Stomach smooth muscle (tissue), 2 donors: Measurements from ENCODE around the gene MGAT4C.
"Not testable (repeated sequence)": the region's sequence is repeated elsewhere in the genome, so short reads cannot be mapped to it uniquely, and the experiment has no call there.

Experiments used
- H3K27ac ChIP-seq: one replicate; pipeline ENCODE4 v1.7.0; 2013; ENCODE audit warnings: mild to moderate bottlenecking, low read length, inconsistent platforms
- H3K27me3 ChIP-seq, 2 donors: one replicate each; pipeline ENCODE4 v1.7.0; 2013; ENCODE audit warnings: low read length in 2 of 2; ENCODE audit not compliant: insufficient read depth in 2 of 2, control insufficient read depth in 1 of 2
- H3K36me3 ChIP-seq, 2 donors: one replicate each; pipeline ENCODE4 v1.7.0; 2013; ENCODE audit warnings: low read length in 2 of 2; ENCODE audit not compliant: control insufficient read depth in 2 of 2, insufficient read depth in 2 of 2
- H3K4me1 ChIP-seq: one replicate; pipeline ENCODE4 v1.7.0; 2013; ENCODE audit warnings: low read length; ENCODE audit not compliant: control insufficient read depth, insufficient read depth
- H3K4me3 ChIP-seq, 2 donors: one replicate each; pipeline ENCODE4 v1.7.0; 2013; ENCODE audit warnings: low read length in 2 of 2
- H3K9ac ChIP-seq, 2 donors: one replicate each; pipeline ENCODE4 v1.7.0; 2013; ENCODE audit warnings: low read length in 2 of 2, mild to moderate bottlenecking in 1 of 2
- H3K9me3 ChIP-seq, 2 donors: one replicate each; pipeline ENCODE4 v1.7.0; 2013; ENCODE audit warnings: low read length in 2 of 2; ENCODE audit not compliant: control insufficient read depth in 2 of 2
- donor health status: healthy.
- donor health status: Pancreatic carcinoma.

The MGAT4C gene

DNA sequence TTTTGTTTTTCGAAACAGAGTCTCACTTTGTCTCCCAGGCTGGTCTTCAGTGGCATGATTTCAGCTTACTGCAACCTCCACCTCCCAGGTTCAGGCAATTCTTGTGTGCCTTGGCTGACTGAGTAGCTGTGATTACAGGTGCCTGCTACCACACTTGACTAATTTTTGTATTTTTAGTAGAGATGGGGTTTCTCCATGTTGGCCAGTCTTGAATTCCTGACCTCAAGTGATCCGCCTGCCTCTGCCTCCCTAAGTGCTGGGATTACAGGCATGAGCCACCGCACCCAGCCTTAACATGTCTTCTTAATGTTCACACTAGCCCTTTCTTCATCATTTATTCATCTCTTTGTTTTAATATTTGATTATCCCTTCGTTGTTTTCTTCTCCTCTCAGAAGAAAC lies 197.1 kb downstream of the MGAT4C start:
- H3K4me3 ChIP-seq, H3K9me3 ChIP-seq, H3K4me1 ChIP-seq, H3K36me3 ChIP-seq, H3K9ac ChIP-seq, H3K27ac ChIP-seq, H3K27me3 ChIP-seq: not testable (repeated sequence)

- Histone ChIP-seq H3K36me3 (no peaks in the 10 kb centered on the region), H3K4me1 (no peaks in the 10 kb centered on the region), H3K4me3 (no peak overlapping the region), H3K9me3 (no peaks in the 10 kb centered on the region), H3K9ac (no peak overlapping the region), H3K27ac (no peak overlapping the region), H3K27me3 (no peaks in the 10 kb centered on the region)
These were observed 198.9 kb downstream of the MGAT4C start for GRCh38 chr12:86057092-86057845.

DNA sequence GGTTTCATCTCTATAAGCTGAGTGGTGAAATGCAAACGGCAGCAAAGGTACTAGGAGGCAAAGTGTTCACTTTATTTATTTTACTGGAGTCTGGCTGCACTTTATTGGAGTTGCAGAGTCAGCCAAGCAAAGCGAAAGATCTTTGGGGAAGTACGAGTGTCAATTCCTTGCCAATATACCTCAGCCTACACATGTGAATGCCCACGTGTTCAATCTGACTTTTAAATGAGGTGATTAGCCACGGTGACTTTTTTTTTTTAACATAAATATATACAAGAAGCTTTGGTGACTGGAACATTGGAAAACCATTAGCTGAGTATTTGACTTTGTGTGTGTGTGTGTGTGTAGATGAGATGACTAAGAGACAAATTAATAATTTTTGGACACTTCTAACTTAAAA lies 203.3 kb downstream of the MGAT4C start:
- H3K36me3 ChIP-seq, result no peaks in the 10 kb centered on the region
- no peaks in the 10 kb centered on the region for H3K9me3 ChIP-seq
- no peaks in the 10 kb centered on the region for H3K27me3 ChIP-seq
- no peak overlapping the region for H3K4me3 ChIP-seq
- no peak overlapping the region for H3K9ac ChIP-seq
- no peaks in the 10 kb centered on the region for H3K4me1 ChIP-seq
- no peak overlapping the region for H3K27ac ChIP-seq

GRCh38 chr12:86050010-86050409 lies 206.2 kb downstream of the MGAT4C start:
- H3K9ac ChIP-seq, result no peak overlapping the region
- no peaks in the 10 kb centered on the region for H3K27me3 ChIP-seq
- no peaks in the 10 kb centered on the region for H3K9me3 ChIP-seq
- no peak overlapping the region for H3K4me3 ChIP-seq
- no peaks in the 10 kb centered on the region for H3K36me3 ChIP-seq
- H3K4me1 ChIP-seq, result no peaks in the 10 kb centered on the region
- no peak overlapping the region for H3K27ac ChIP-seq

DNA sequence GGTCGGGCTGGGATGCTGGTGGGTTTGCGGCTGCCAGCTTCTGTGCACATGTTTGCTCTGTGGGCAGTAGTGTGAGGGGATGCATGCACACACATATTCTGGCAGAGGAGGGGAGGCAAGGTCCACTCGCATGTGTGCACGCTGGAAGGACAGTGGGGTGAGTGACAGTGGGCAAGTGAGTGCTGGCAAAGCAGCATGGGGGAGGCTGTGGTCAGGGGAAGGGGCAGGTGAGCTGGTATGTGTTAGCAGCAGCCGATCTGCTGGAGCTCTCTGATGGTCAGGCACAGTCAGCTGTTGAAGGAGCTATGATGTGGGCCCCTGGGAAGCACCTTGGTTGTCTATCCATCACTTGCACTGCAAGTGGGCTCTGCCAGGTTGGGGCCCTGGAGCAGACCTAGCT lies 211.8 kb downstream of the MGAT4C start:
- no peak overlapping the region for H3K4me3 ChIP-seq
- no peak overlapping the region for H3K9ac ChIP-seq
- peaks cover 4 to 6% of the 10 kb centered on the region in 2 donors for H3K9me3 ChIP-seq
- no peak overlapping the region for H3K27ac ChIP-seq
- no peaks in the 10 kb centered on the region for H3K4me1 ChIP-seq
- H3K36me3 ChIP-seq, result no peaks in the 10 kb centered on the region
- H3K27me3 ChIP-seq, result no peaks in the 10 kb centered on the region

GRCh38 chr12:86042062-86042461 lies 214.1 kb downstream of the MGAT4C start:
- H3K27me3 ChIP-seq, result no peaks in the 10 kb centered on the region
- peaks cover 4 to 6% of the 10 kb centered on the region in 2 donors for H3K9me3 ChIP-seq
- no peaks in the 10 kb centered on the region for H3K4me1 ChIP-seq
- no peaks in the 10 kb centered on the region for H3K36me3 ChIP-seq
- H3K27ac ChIP-seq, result no peak overlapping the region
- no peak overlapping the region for H3K9ac ChIP-seq
- no peak overlapping the region for H3K4me3 ChIP-seq

DNA sequence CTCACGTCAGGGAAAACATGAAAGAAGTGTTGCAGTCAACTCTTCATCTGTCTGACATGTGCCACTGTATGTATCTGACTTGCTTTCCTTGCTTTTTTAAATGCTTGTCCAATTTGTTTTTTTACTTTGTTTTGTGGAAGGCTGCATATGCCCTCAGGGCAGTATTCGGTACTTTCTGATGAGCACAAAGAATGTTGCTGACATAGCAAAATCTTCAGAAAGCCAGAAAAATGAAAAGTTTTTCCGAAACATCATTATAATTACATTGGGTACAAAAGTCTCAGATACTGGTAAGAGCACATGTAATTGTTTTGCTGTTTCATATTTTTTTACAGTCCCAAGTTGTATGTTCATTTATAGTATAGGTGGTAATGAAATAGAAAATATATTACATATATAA lies 237.8 kb downstream of the MGAT4C start:
- Histone ChIP-seq H3K4me1 (no peaks in the 10 kb centered on the region), H3K9me3 (no peaks in the 10 kb centered on the region), H3K4me3 (no peak overlapping the region), H3K36me3 (no peaks in the 10 kb centered on the region), H3K27me3 (no peaks in the 10 kb centered on the region), H3K9ac (no peak overlapping the region), H3K27ac (no peak overlapping the region)

DNA sequence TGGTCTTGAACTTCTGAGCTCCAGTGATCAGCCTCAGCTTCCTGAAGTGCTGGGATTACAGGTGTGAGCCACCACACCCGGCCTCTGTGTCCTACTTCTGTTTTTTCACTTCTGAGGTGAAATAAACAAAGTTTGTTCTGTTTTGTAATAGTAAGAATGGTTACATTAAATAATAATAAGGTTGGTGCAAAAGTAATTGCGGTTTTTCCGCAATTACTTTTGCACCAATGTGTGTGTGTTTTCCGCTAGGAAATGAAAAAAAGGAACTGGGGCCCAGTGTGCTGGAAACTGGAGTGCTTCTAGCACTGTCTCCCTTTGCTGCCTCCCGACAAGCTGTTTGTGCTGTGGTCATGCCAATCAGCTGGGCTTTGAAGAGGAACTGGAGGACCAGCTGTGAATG lies 241.2 kb downstream of the MGAT4C start:
- no peaks in the 10 kb centered on the region for H3K27me3 ChIP-seq
- H3K9ac ChIP-seq, result no peak overlapping the region
- no peak overlapping the region for H3K4me3 ChIP-seq
- no peaks in the 10 kb centered on the region for H3K36me3 ChIP-seq
- H3K9me3 ChIP-seq, result no peaks in the 10 kb centered on the region
- H3K4me1 ChIP-seq, result no peaks in the 10 kb centered on the region
- H3K27ac ChIP-seq, result no peak overlapping the region

DNA sequence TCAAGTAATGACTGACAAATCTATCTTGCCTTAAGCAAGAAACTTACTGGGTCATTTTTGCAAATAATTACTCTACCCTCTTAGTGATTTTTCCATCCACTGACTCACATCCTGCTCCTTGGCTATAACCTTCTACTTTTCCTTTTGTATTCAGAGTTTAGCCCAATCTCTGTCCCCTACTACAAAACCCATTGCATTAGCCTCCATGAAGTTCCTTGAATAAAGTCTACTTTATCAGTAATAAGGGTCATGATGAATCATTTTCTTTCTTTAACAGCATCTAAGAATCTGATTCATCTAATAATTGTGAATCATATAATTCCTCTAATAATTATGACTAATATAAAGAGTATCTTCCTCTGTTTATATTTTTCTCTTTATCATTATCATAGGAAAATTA lies 249.5 kb downstream of the MGAT4C start:
- no peak overlapping the region for H3K27ac ChIP-seq
- H3K27me3 ChIP-seq, result no peaks in the 10 kb centered on the region
- H3K4me3 ChIP-seq, result no peak overlapping the region
- H3K36me3 ChIP-seq, result no peaks in the 10 kb centered on the region
- H3K9ac ChIP-seq, result no peak overlapping the region
- H3K9me3 ChIP-seq, result no peaks in the 10 kb centered on the region
- no peaks in the 10 kb centered on the region for H3K4me1 ChIP-seq

GRCh38 chr12:85998074-85998473 lies 258.1 kb downstream of the MGAT4C start:
- H3K4me3 ChIP-seq, result no peak overlapping the region
- H3K9me3 ChIP-seq, result peaks cover 0 to 5% of the 10 kb centered on the region in 2 donors
- H3K36me3 ChIP-seq, result no peaks in the 10 kb centered on the region
- no peaks in the 10 kb centered on the region for H3K27me3 ChIP-seq
- H3K4me1 ChIP-seq, result no peaks in the 10 kb centered on the region
- H3K27ac ChIP-seq, result no peak overlapping the region
- no peak overlapping the region for H3K9ac ChIP-seq

- Histone ChIP-seq H3K27ac (no peak overlapping the region), H3K4me3 (no peak overlapping the region), H3K9ac (no peak overlapping the region), H3K27me3 (no peaks in the 10 kb centered on the region), H3K9me3 (peaks cover 3 to 16% of the 10 kb centered on the region in 2 donors), H3K36me3 (no peaks in the 10 kb centered on the region), H3K4me1 (no peaks in the 10 kb centered on the region)
These were observed 259.9 kb downstream of the MGAT4C start for GRCh38 chr12:85996280-85996679.
